ENCODE data around the gene GJB3. TPM values are rescaled to one million over a fixed set of nuclear protein-coding genes. Genes with fewer than 3 reads are reported as not detected.
"Not testable (repeated sequence)": the region's sequence is repeated elsewhere in the genome, so short reads cannot be mapped to it uniquely, and the experiment has no call there.

The GJB3 gene
- total RNA-seq, 1 donor from 2014 or later = not detected

DNA sequence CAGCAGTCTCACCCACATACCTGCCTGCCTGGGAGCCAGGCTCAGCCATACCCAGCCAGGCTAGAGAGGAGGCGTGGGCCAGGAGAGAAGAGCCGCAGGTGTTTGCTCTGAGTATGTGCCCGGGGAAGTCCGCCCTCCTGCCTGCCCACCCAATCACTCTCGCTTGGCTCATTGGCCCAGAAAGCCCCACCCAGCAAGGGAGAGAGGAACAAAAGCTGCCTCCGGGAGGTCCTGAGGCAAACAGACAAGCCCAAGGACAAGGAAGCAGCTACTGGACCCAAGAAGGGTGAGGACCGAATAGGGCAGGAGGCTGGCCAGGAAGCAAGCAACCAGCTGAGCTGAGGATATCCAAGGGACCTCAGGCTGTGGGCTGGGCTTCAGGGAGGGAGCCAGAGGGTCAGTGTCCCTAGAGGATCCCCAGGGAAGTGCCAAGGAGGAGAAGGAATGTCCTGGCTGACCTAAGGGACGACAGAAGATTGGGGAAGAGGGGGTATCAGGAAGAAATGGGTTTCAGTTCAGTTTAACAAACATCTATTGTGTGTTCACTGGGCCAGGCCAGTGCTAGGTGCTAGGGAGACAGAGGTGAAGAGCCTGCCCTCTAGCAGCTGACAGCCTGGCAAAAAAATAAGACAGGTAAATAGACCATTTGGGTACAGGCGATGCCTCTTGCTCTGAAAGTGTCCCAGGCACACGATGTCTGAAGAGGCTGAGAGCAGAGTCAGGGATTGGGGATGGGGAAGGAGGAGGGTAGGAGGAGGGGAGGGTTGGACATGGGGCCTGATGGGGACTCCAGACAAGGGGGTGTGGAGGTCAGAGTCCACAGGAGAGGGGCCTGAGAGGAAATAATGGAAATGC lies 21.3 kb upstream of the GJB3 start, which contains the start of gene GJB4:
TSS of gene GJB4 (plus strand) at position 238 of the 855 bp plus-strand sequence. CDS start 1,515 bp downstream, outside the sequence.
- no peak for DNase-seq (ENCODE audit: low read depth)

DNA sequence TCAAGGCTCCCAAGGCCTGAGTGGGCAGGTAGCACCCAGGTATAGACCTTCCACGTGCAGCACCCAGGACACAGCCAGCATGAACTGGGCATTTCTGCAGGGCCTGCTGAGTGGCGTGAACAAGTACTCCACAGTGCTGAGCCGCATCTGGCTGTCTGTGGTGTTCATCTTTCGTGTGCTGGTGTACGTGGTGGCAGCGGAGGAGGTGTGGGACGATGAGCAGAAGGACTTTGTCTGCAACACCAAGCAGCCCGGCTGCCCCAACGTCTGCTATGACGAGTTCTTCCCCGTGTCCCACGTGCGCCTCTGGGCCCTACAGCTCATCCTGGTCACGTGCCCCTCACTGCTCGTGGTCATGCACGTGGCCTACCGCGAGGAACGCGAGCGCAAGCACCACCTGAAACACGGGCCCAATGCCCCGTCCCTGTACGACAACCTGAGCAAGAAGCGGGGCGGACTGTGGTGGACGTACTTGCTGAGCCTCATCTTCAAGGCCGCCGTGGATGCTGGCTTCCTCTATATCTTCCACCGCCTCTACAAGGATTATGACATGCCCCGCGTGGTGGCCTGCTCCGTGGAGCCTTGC lies 19.7 kb upstream of the GJB3 start:
- no peak for DNase-seq (ENCODE audit: low read depth)

DNA sequence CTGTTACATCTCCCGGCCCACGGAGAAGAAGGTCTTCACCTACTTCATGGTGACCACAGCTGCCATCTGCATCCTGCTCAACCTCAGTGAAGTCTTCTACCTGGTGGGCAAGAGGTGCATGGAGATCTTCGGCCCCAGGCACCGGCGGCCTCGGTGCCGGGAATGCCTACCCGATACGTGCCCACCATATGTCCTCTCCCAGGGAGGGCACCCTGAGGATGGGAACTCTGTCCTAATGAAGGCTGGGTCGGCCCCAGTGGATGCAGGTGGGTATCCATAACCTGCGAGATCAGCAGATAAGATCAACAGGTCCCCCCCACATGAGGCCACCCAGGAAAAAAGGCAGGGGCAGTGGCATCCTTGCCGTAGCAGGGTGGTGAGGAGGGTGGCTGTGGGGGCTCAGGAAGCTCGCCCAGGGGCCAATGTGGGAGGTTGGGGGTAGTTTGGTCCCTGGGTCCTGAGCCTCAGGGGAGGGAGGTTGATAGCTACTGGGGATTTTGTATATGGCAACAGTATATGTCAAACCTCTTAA lies 19.2 kb upstream of the GJB3 start:
- no peak for DNase-seq (ENCODE audit: low read depth)

GRCh38 chr1:34762474-34763141 lies 18.4 kb upstream of the GJB3 start:
- DNase-seq (ENCODE audit: low read depth) = no peak

DNA sequence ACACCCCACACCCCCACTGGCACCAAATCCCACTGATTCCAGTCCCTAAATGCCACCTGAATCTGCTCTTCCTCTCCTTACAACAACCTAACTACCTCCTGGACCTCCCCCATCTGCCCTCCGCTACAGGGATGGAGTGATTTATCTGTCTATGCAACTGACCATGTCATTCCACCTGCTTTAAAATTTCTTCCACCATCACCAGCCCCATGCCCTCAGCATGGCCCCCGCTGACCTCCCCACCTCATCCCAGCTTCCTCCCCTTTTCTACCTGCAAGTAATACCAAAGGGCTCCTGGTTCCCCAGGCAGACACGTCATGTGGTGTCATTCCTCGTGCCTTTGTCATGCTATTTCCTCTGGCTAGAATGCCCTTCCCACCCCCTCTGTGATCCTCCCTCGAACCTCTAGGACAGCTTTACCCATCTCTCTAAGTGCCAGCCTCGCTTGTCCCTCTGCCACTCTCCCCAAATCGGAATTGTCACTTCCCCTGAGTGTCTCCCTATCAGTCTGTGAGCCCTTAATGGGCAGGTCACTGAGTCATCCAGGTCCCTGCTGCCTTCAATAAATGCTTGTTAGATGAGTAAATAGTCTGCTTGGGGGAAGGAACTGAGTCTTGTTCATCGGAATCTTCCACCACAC lies 17.8 kb upstream of the GJB3 start:
- DNase-seq (ENCODE audit: low read depth) = no peak

DNA sequence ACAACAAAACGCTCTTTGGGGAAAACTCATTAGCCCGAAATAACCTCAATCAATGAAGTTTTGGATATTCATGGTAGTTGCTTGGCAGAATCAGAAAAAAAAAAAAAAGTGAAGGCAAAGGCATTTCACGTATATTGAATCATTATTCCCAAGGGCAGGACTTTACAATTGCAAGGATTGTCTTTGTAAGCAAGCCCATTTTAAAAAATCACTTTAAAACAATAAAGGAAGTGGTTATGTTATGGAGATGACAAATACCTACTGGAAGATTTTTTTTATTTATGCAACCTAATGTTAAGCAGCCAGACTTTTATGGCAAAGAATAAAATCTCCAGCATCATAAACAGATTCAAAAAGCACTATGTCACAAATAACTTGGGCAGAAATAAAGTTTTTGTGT lies 12.2 kb upstream of the GJB3 start:
- DNase-seq (ENCODE audit: low read depth) = no peak

GRCh38 chr1:34770891-34771504 lies 10.0 kb upstream of the GJB3 start:
- DNase-seq (ENCODE audit: low read depth) = no peak

GRCh38 chr1:34771573-34772371 lies 9.2 kb upstream of the GJB3 start:
- no peak for DNase-seq (ENCODE audit: low read depth)

GRCh38 chr1:34773114-34773513 lies 7.9 kb upstream of the GJB3 start:
- not testable (repeated sequence) for DNase-seq (ENCODE audit: low read depth)

GRCh38 chr1:34774957-34775356 lies 6.1 kb upstream of the GJB3 start:
- DNase-seq (ENCODE audit: low read depth) = no peak

GRCh38 chr1:34776911-34777310 lies 4.1 kb upstream of the GJB3 start:
- no peak for DNase-seq (ENCODE audit: low read depth)

GRCh38 chr1:34777519-34778321 lies 3.3 kb upstream of the GJB3 start:
- no peak for DNase-seq (ENCODE audit: low read depth)

DNA sequence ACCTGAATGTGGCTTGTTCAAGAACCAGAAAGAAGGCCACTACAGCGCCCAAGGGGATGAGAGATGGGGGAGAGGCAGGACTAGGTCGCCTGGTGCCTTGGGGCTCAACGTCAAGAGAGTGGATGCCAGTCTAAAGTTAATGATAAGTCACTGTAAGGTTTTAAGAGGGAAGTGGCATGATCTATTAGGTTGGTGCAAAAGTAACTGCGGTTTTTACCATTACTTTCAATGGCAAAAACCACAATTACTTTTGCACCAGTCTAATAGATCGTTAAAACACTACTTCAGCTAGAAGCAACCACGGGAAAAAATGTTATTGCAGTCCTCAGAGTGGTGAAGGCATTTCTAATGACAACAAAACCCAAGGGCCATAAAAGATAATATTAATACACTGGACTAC lies 2.6 kb upstream of the GJB3 start:
- no peak for DNase-seq (ENCODE audit: low read depth)

DNA sequence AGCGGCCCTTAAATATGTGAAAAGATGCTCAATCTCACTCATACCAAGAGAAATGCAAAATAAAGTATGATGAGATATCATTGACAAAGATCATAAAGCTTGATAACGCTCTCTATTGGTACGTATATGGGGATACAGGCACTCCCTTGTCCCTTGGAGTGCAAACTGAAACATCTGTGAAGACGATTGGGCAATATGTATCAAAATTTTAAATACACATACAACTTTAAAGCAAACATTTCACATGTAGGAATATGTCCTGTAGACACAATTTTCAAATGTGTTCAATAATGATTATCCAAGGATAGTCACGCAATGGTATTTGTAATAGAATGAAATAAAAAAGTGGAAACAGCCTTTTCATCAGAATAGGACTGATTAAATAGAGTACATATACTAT lies 2.0 kb upstream of the GJB3 start:
- DNase-seq (ENCODE audit: low read depth) = no peak

GRCh38 chr1:34779526-34779925 lies 1.5 kb upstream of the GJB3 start:
- no peak for DNase-seq (ENCODE audit: low read depth)

GRCh38 chr1:34779962-34780361 lies 1.1 kb upstream of the GJB3 start:
- no peak for DNase-seq (ENCODE audit: low read depth)

DNA sequence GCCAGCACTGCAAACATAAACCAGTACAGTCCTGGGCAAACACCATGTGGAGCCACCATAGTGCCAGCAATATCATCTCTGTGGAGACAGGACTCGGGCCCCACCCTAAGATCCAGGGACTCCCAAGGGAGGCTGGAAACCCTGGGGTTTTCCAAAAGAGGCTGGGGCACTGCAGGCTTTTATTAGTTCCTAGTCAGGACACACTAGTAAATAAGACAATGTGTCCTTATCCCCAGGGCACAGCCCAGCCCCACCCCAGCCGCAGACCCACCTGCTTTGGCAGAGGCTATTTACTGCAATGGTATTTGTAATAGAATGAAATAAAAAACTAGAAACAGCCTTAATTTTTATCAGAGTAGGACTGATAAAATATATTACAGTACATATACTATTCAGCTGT lies 486 bp upstream of the GJB3 start:
- DNase-seq (ENCODE audit: low read depth) = no peak

DNA sequence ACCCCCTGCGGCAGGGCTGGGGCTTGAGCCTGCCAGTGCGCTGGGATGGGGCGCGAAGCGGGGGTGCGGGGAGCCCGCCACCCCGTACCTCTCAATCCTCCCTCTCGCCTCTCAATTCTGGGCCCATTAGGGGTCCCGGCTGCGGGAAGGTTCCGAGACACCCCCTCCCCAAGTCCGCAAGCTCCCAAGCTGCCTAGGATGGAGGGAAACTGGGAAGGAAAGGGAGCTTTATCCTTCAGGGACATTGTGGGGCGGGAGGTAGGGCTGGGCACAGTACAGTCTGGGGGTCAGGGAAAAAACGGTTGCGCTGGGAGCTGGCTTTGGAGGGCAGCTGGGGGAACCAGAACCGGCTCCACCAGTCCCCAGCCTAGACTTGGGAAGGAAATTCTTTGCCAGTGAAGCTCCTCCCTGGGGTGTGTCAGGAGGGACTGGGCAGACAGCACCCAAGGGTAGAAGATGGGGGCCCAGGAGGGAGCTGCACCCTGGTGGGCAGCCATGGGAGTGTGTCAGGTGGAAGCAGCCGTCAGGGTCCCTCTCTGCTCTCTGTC lies 904 bp downstream of the GJB3 start:
- DNase-seq (ENCODE audit: low read depth) = no peak

DNA sequence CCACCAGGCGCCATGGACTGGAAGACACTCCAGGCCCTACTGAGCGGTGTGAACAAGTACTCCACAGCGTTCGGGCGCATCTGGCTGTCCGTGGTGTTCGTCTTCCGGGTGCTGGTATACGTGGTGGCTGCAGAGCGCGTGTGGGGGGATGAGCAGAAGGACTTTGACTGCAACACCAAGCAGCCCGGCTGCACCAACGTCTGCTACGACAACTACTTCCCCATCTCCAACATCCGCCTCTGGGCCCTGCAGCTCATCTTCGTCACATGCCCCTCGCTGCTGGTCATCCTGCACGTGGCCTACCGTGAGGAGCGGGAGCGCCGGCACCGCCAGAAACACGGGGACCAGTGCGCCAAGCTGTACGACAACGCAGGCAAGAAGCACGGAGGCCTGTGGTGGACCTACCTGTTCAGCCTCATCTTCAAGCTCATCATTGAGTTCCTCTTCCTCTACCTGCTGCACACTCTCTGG lies 3.8 kb downstream of the GJB3 start:
- DNase-seq (ENCODE audit: low read depth) = no peak
